Skin of body (tissue), 3 donors: ENCODE measurements around the gene CLEC4C. TPM values are rescaled to one million over a fixed set of nuclear protein-coding genes. Genes with fewer than 3 reads are reported as not detected.

ENCODE experiments used
- DNase-seq: peaks from one replicate; lab custom pipeline; 2025; lab: John Stamatoyannopoulos, UW
- small RNA-seq: library from RNA; depleted of rRNA; stranded (forward); fragments of <200 nt; gene quantifications from one replicate; pipeline ENCODE3, GENCODE V24; 2014; ENCODE audit warnings: low replicate concordance
- total RNA-seq: library from RNA; depleted of rRNA; stranded (reverse); fragments of >200 nt; gene quantifications from one replicate; pipeline ENCODE4 v1.2.3, GENCODE V29; 2014

Gene CLEC4C
- total RNA-seq, 1 donor from 2014 or later = 0.30 TPM

GRCh38 chr12:7723926-7724325 is 23.2 kb downstream of the CLEC4C start:
- no peak for DNase-seq

GRCh38 chr12:7719946-7720730 is 27.0 kb downstream of the CLEC4C start:
- DNase-seq = no peak

DNA sequence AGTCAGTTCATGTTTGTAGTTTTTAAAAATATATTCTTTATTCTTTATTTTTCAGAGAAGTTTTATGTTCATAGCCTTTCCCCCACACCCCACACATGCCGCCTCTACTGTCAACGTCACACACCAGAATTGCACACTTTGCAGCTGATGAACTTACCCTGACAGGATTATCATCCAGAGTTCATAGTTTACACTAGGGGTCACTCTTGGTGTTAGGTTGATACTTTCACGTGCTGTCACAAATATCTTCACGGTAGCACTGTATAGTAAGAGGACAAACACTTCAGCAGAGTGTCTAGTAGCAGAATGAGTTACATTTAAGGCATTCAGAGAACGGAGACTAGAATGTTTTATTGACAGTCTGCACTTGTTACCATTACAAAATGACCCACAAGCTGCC is 30.8 kb downstream of the CLEC4C start:
- DNase-seq = no peak

DNA sequence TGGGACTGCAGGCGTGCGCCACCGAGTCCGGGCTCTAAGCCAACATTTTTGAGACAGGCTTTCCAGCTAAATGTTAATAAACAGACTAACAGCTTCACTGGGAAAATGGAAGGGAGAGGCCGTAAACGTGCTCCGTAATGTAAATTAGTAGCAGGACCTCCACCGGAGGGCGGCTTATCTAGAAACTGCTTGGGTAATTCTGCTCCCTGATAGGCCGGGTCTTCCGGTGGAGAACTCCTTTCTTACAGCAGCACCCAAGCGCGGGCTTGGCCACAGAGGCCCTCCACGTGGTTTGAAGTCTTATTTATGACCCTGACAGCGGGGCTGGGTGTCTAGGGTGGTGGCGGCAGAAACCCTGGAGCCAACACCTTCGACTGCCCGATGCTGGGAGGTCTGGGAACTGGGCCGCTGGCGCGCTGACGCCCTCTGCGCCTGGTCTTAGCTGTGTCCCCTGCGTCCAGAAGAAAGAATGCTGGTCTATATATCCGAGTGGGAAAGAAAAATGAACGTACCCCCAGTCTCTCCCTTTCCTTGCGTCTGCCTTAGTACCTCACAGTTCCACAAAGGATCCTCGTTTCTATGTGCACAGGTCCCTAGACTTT is 34.2 kb downstream of the CLEC4C start:
- no peak for DNase-seq

- DNase-seq = no peak
Measured at GRCh38 chr12:7711133-7711532, 36.0 kb downstream of the CLEC4C start, which contains the start of gene DPPA3. DPPA3 (plus strand) TSS chr12:7711433; CDS start chr12:7711571, 138 bp downstream.

DNA sequence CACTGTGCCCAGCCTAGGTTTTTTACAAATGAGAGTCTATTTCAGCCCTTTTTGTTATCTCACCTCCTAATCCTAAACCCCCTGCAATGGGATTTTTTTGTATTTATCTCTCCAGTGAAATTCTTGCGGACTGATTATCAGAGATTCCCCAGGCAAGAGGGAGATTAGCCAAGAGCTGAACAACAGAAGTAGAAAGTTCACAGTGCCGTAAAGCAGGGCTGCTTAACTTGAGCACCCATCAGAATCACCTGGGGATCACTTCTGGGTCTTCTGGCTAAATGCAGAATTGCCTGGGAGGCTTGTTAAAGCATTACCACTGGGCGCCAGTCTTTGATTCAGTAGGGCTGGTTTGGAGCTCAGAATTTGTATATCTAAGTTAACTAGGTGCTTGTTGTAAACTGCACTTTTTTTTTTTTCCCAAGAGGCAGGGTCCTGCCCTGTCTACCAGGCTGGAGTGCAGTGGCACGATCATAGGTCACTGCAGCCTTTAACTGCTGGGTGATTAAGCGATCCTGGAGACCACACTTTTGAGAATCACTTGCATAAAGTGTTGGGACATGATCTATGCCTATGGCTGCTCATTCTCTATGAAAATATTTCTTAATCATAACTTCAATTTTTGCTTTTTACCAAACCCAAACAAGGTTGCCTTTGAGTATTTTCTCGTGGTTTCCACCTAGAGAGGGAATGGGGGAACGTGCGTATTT is 37.1 kb downstream of the CLEC4C start:
- DNase-seq = no peak

- no peak for DNase-seq
Measured at GRCh38 chr12:7705846-7706245, 41.3 kb downstream of the CLEC4C start.

- no peak for DNase-seq
Measured at GRCh38 chr12:7695566-7696197, 51.5 kb downstream of the CLEC4C start, which contains the start of gene GDF3. GDF3 (minus strand) TSS chr12:7695775; CDS start chr12:7695728, 47 bp downstream.

DNA sequence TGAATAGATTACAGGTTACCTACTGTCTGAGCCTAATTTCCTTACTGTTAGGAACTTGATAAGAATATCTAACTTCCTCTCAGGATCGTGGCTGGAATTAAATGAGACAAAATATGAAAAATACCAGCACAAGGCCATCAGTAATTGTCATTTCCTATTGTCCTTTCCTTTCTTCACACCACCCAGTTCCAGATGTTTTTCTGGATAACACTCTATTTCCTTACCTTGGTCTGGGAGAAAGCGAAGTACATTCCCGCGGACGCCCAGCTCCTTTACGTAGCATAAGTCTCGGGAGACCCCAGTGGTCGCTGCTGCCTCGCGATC is 52.0 kb downstream of the CLEC4C start:
- no peak for DNase-seq

- DNase-seq = no peak
Measured at GRCh38 chr12:7694556-7695236, 52.5 kb downstream of the CLEC4C start.

DNA sequence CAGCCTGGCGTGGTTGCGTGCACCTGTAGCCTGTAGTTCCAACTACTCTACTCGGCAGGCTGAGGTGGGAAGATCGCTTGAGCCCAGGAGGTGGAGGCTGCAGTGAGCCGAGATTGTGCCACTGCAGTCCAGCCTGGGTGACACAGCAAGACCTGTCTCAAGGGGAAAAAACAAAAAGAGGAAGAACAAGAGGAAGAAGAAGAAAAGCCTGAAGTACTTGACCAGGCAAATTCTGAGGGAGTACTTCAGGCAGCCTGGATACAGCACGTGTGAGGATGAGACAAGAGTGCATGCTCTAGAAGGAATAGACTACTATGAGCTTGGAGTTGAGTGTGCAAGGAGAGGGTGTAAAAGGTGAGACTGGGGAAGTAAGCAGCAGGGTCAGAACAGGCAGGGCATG is 53.4 kb downstream of the CLEC4C start:
- no peak for DNase-seq

DNA sequence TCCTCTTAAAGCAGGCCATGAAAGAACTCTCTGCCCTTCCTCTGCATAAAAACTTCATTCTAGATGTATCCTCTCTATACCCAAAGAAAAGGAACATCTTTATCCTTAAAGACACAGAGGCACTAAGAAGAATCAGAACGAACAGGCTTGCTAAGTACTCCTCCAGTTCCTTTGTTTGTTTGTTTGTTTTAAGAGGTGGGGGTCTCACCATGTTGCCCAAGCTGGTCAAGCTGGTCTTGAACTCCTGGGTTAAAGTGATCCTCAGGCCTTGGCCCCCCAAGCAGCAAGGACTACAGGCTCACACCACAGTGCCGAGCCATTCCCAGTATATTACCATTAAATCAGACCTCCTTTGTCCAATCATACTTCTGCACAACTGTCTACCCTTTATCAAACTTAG is 65.6 kb downstream of the CLEC4C start:
- DNase-seq = no peak

Small RNA genes lying within 50 kb of the gene (small RNA-seq; reads per million reads assigned to genes)
- not detected for gene RF00019

Other genes with a start within 250 kb of the CLEC4C start
- gene CD163, start 243.6 kb downstream of the CLEC4C start, total RNA-seq = 15.0 TPM
- gene APOBEC1, start 81.5 kb downstream of the CLEC4C start, total RNA-seq = not detected
- gene GDF3, start 51.6 kb downstream of the CLEC4C start, total RNA-seq = not detected
- gene DPPA3, start 35.9 kb downstream of the CLEC4C start, total RNA-seq = not detected
- not detected for gene NANOGNB, start 17.8 kb upstream of the CLEC4C start, total RNA-seq
- not detected for gene NANOG, start 42.0 kb upstream of the CLEC4C start, total RNA-seq
- not detected for gene SLC2A14, start 125.5 kb upstream of the CLEC4C start, total RNA-seq
- 156 TPM for gene SLC2A3, start 188.8 kb upstream of the CLEC4C start, total RNA-seq